HG02840 (cell line): ENCODE measurements around the gene KIF15.
"Not testable (repeated sequence)": the region's sequence is repeated elsewhere in the genome, so short reads cannot be mapped to it uniquely, and the experiment has no call there.

Experiments used
- ATAC-seq: cut with Tn5 transposase; IDR thresholded peaks from one replicate; pipeline ENCODE4 v1.9.1; 2021; ENCODE audit warnings: mild to moderate bottlenecking, moderate library complexity, moderate number of reproducible peaks; ENCODE audit not compliant: unreplicated experiment, low FRiP score

The KIF15 gene

GRCh38 chr3:44825264-44825925 lies 63.8 kb downstream of the KIF15 start:
- ATAC-seq = no peak

DNA sequence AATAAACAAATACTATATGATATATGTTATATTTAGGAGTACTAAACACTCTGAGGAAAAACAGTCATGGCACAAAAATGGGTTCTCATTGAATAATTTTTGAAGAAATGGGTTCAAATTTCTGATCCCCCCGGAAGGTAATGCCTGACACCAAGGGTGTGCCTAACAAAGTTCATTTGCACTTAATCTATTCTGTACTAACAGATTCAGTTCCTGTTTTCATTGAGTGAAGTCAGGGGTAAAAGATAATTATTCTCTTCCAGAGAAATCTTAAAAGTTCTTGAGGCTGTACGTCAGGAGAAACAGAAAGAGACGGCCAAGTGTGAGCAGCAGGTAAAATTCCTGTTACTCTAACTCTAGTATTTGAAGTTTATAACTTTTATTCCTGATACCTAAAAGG lies 65.6 kb downstream of the KIF15 start:
- ATAC-seq = no peak

DNA sequence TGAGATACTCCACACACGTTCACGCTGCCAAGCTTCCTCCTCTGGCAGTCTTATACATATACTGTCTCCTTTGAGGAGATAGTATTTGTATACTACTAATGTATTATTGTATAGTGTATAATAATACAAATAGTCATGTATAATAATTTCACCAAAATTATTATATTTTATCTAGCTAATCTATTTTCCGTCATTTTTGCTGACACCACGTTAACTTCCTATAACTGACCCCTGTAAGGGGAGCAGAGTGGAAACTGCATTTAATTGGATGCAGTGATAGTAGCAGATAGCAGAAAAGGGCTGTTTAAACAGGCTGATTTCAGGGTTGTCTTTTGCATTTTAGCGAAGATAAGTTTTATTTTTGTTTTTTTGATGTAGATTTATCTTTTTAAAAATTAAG lies 69.6 kb downstream of the KIF15 start:
- no peak for ATAC-seq

DNA sequence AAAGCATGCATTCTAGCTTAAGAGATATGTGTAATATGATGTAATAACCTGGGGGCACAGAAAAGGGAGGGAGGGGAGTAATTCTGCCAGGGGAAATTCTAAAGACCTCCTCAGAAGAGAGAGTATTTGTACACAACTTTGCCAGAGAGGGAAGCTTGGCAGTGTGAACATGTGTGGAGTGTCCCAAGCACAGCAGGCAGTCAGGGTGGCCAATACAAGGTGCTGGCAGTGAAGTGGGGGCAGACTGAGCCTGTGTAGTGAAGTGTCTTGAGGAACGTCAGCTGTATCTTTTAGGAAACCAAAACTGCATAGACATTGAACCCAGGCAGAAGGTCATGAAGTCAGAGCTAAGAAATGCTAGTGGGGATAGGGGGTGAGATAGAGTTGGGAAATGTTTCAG lies 70.4 kb downstream of the KIF15 start:
- no peak for ATAC-seq

DNA sequence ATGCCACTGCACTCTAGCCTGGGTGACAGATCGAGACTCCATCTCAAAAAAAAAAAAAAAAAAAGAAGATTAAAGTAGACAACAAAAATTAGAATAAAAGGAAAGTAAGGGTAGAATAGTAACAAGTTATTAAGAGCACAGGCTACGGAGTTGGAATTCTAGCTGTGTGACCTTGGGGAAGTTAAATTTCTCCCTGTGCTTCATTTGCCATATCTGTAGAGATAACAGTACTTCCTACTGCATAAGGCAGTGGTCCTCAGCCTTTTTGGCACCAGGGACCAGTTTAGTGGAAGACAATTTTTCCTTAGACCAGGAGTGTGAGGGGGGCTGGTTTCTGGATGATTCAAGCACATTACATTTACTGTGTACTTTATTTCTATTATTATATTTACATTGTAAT lies 71.4 kb downstream of the KIF15 start:
- no peak for ATAC-seq

DNA sequence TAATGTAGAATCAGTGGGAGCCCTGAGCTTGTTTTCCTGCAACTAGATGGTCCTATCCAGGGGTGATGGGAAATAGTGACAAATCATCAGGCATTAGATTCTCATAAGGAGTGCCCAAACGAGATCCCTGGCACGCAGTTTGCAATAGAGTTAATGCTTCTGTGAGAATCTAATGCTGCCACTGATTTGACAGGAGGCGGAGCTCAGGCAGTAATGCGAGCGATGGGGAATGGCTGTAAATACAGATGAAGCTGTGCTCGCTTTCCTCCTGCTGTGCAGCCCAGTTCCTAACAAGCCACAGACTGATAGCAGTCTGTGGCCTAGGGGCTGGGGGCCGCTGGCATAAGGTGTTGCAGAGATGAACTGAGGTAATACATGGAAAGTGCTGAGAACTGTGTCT lies 71.8 kb downstream of the KIF15 start:
- ATAC-seq = no peak

DNA sequence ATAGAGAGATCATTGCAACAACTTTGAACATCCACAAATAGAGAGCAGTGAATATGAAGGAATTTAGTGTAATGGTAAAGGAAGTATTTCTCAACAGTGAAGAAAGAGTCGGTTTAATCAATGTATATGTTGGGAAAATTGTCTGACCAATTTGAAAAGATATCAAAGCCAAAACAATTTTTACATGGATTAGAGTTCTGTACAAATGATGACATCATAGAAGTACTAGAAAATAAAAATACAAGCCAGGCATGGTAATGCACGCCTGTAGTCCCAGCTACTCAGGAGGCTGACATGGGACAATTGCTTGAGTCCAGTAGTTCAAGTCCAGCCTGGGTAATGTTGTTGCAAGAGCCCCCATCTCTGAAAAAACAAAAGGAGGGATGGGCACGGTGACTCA lies 74.1 kb downstream of the KIF15 start:
- no peak for ATAC-seq

DNA sequence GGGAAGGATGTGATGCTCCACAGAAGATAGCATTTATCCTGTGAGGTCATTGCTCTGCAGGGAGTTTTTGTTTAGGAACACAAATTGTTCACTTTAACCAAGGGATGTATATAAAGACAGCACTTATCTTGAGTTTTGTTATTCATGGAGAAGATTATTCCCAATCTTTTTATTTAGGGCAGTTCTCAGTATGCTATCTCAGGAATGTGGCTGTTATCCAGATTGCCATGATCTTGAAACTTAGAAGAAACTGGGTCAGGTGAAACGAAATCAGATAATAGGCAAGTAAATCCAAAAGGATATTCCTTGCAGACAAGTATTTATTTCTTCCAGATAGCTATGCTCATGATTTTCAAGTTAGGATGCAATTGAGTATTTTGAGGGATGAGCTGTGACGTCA lies 80.8 kb downstream of the KIF15 start:
- no peak for ATAC-seq

DNA sequence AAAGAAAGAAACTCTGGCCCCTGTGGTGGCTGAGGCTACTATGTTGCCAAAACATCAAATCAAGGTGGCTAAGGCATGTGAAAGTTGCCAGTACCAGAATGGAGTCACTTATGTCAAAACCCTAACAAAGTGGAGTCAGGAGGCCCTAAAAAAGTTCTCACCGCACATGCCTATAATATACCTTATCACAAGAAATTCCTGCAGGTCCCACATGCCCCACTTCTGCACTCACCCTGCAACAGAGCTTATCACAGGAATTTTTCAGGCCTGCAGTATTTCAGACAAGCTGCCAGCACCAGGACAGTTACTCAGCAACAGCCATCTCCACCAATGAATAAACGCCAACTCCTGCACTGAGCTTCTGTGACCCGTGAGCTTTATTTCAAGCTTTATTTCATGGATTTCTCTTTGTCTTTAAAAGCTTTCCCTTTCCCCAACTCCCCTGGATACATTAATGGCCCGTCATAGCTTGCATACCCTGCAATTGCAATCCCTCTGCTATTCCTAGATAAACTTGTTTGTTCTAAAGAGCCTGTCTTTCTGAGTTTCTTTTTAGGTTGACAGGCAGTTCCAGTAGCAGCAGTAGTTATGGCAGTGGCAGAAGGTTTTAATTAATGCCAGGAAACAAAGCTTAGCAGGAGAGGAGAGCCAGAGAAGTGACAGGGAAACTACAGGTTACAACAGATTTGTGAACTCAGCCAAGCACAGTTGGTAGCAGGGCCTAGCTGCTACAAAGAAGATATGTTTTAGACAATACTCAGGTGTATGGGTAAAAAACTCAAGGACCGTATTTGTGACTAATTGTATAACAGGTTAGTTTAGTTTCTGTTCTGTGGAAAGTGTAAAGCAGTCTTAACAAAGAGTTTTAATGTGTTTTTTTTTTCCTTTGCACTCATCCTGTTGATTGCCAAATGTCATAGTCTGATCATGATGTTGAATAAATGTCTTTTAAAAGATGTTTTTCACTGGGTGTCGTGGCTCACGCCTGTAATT lies 84.2 kb downstream of the KIF15 start:
- no peak for ATAC-seq

DNA sequence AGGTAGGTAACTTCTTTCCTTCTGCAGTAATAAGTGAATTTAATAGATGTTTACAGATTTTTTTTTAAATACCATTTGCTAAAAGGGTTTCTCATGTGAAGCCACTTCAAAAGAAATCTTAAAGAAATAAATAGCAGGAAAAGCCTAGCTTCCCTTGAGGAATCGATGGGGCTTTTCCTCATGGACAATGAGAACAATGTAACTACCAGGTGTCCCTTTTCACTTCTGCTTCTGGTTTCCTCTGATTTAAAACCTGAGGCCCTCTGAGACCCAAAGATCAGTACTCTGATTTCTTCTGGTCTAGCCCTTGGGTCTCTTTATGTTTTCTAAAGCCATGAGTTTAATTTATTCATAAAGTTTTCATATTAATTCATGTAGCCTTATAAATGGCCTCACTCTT lies 87.0 kb downstream of the KIF15 start:
- ATAC-seq = no peak

DNA sequence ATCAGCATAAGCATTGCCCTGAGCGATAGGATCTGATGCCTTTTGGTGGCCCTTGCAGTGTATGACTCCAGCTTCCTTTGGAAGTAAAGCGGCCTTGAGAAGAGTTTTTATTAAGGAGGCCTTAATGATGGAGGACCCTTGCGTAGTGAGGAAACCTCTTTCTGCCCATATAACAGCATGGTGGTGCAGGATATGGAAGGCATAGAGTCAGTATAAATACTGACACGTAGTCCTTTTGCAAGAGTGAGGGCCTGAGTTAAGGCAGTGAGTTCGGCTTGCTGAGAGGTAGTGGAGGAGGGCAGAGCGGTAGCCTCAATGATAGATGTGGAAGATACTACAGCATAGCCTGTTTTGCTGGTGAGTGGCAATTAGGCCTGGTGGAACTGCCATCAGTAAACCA lies 95.1 kb downstream of the KIF15 start:
- ATAC-seq = not testable (repeated sequence)

- no peak for ATAC-seq
Measured at GRCh38 chr3:44860117-44860516, 98.5 kb downstream of the KIF15 start.

- peak; percentile 91 for ATAC-seq
Measured at GRCh38 chr3:44861412-44862225, 100.0 kb downstream of the KIF15 start, which contains the start of gene TMEM42. Gene TMEM42, plus strand, starts transcription at chr3:44861912. Its CDS starts 13 bp downstream, at chr3:44861925.

GRCh38 chr3:44862226-44862637 lies 100.6 kb downstream of the KIF15 start:
- ATAC-seq = peak; percentile 24

- ATAC-seq = no peak
Measured at GRCh38 chr3:44865272-44866035, 103.9 kb downstream of the KIF15 start.

- no peak for ATAC-seq
Measured at GRCh38 chr3:44867421-44868111, 106.0 kb downstream of the KIF15 start.

- ATAC-seq = no peak
Measured at GRCh38 chr3:44870375-44871061, 108.9 kb downstream of the KIF15 start.

GRCh38 chr3:44874308-44874707 lies 112.7 kb downstream of the KIF15 start, which contains the start of gene TGM4:
Gene TGM4, plus strand, starts transcription at chr3:44874608. Its CDS starts 71 bp downstream, at chr3:44874679.
- no peak for ATAC-seq

- ATAC-seq = no peak
Measured at GRCh38 chr3:44875596-44875995, 114.0 kb downstream of the KIF15 start.
